Measurements from ENCODE around the gene IL25. TPM values are rescaled to one million over a fixed set of nuclear protein-coding genes. Genes with fewer than 3 reads are reported as not detected.

The IL25 gene
- total and polyA plus RNA-seq, 2 of the 13 experiments (the other 11 are each of a cell fraction or from before 2014, with no cell fraction given) = not detected

DNA sequence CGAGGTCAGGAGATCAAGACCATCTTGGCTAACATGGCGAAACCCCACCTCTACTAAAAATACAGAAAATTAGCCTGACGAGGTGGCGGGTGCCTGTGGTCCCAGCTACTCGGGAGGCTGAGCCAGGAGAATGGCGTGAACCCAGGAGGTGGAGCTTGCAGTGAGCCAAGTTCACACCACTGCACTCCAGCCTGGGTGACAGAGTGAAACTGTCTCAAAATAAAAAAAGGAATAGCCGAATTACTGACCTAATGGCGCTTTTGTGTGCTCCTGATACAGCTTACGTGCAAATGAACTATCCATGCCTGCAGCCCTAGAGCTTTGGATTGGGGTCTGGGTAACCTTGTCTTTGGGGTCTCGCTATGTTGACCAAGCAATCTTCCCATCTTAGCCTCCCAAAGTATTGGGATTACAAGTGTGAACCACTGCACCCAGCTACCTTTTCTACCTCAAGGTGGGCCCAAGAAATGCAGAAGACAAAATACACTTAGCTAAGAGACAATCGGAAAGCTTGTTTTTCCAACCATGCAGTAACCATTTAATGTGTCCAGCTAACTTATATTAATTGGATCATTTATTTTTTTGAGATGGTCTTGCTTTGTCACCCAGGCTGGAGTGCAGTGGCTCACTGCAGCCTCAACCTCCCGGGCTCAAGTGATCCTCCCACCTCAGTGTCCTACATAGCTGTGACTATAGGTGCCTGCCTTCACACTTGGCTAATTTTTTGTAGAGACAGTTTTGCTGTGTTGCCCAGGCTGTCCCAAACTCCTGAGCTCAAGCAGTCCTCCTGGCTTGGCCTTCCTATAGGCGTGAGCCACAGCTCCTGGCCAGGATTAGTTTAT lies 45.9 kb upstream of the IL25 start (continued):
- TF ChIP-seq, protein P1, sequence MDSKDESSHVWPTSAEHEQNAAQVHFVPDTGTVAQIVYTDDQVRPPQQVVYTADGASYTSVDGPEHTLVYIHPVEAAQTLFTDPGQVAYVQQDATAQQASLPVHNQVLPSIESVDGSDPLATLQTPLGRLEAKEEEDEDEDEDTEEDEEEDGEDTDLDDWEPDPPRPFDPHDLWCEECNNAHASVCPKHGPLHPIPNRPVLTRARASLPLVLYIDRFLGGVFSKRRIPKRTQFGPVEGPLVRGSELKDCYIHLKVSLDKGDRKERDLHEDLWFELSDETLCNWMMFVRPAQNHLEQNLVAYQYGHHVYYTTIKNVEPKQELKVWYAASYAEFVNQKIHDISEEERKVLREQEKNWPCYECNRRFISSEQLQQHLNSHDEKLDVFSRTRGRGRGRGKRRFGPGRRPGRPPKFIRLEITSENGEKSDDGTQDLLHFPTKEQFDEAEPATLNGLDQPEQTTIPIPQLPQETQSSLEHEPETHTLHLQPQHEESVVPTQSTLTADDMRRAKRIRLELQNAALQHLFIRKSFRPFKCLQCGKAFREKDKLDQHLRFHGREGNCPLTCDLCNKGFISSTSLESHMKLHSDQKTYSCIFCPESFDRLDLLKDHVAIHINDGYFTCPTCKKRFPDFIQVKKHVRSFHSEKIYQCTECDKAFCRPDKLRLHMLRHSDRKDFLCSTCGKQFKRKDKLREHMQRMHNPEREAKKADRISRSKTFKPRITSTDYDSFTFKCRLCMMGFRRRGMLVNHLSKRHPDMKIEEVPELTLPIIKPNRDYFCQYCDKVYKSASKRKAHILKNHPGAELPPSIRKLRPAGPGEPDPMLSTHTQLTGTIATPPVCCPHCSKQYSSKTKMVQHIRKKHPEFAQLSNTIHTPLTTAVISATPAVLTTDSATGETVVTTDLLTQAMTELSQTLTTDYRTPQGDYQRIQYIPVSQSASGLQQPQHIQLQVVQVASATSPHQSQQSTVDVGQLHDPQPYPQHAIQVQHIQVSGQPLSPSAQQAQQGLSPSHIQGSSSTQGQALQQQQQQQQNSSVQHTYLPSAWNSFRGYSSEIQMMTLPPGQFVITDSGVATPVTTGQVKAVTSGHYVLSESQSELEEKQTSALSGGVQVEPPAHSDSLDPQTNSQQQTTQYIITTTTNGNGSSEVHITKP (CRISPR knock-in tag; IDR thresholded peaks at IDR 0.05; ENCODE audit: low read depth) = no peak; the same call in 1 of the 2 replicates
- TF ChIP-seq NR3C1 (CRISPR knock-in tag; IDR thresholded peaks at IDR 0.05) (no peak), SP5 (CRISPR knock-in tag; IDR thresholded peaks at IDR 0.05; ENCODE audit: borderline replicate concordance, low read depth) (0 out of 2 replicates have a peak, but pooled peaks have one; percentile 8), ZNF282 (IDR thresholded peaks at IDR 0.05; ENCODE audit: partially characterized antibody) (no peak), POGZ (CRISPR knock-in tag; IDR thresholded peaks at IDR 0.05) (no peak), BRCA1 (CRISPR knock-in tag; IDR thresholded peaks at IDR 0.05) (no peak), ZNF660 (CRISPR knock-in tag; IDR thresholded peaks at IDR 0.05; ENCODE audit: borderline replicate concordance, low read depth) (no peak), NR2F1 (CRISPR knock-in tag; IDR thresholded peaks at IDR 0.05) (0 out of 4 replicates have a peak, but pooled peaks of 1 of the 2 experiments have one; percentile 27), SP2 (CRISPR knock-in tag; IDR thresholded peaks at IDR 0.05) (no peak), JUNB (CRISPR knock-in tag; IDR thresholded peaks at IDR 0.05; ENCODE audit: borderline replicate concordance) (no peak), ZNF331 (CRISPR knock-in tag; IDR thresholded peaks at IDR 0.05) (0 out of 2 replicates have a peak, but pooled peaks have one; percentile 22), SOX6 (IDR thresholded peaks at IDR 0.05) (no peak), SOX6 (CRISPR knock-in tag; IDR thresholded peaks at IDR 0.05) (peak; percentile 47), ZNF780A (CRISPR knock-in tag; IDR thresholded peaks at IDR 0.05) (no peak), GFI1 (CRISPR knock-in tag; IDR thresholded peaks at IDR 0.05; ENCODE audit: borderline replicate concordance) (no peak), ZFP41 (CRISPR knock-in tag; IDR thresholded peaks at IDR 0.05; ENCODE audit: borderline replicate concordance) (no peak)
- TF ChIP-seq, protein P2, sequence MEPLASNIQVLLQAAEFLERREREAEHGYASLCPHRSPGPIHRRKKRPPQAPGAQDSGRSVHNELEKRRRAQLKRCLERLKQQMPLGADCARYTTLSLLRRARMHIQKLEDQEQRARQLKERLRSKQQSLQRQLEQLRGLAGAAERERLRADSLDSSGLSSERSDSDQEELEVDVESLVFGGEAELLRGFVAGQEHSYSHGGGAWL (CRISPR knock-in tag; IDR thresholded peaks at IDR 0.05) = 0 out of 2 replicates have a peak, but pooled peaks have one; percentile 50
- TF ChIP-seq, protein P3, sequence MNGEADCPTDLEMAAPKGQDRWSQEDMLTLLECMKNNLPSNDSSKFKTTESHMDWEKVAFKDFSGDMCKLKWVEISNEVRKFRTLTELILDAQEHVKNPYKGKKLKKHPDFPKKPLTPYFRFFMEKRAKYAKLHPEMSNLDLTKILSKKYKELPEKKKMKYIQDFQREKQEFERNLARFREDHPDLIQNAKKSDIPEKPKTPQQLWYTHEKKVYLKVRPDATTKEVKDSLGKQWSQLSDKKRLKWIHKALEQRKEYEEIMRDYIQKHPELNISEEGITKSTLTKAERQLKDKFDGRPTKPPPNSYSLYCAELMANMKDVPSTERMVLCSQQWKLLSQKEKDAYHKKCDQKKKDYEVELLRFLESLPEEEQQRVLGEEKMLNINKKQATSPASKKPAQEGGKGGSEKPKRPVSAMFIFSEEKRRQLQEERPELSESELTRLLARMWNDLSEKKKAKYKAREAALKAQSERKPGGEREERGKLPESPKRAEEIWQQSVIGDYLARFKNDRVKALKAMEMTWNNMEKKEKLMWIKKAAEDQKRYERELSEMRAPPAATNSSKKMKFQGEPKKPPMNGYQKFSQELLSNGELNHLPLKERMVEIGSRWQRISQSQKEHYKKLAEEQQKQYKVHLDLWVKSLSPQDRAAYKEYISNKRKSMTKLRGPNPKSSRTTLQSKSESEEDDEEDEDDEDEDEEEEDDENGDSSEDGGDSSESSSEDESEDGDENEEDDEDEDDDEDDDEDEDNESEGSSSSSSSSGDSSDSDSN (CRISPR knock-in tag; IDR thresholded peaks at IDR 0.05) = no peak
- TF ChIP-seq, protein P4, sequence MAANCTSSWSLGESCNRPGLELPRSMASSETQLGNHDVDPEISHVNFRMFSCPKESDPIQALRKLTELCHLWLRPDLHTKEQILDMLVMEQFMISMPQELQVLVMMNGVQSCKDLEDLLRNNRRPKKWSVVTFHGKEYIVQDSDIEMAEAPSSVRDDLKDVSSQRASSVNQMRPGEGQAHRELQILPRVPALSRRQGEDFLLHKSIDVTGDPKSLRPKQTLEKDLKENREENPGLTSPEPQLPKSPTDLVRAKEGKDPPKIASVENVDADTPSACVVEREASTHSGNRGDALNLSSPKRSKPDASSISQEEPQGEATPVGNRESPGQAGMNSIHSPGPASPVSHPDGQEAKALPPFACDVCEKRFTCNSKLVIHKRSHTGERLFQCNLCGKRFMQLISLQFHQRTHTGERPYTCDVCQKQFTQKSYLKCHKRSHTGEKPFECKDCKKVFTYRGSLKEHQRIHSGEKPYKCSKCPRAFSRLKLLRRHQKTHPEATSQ (CRISPR knock-in tag; IDR thresholded peaks at IDR 0.05; ENCODE audit: borderline replicate concordance) = no peak
- TF ChIP-seq, protein P5, sequence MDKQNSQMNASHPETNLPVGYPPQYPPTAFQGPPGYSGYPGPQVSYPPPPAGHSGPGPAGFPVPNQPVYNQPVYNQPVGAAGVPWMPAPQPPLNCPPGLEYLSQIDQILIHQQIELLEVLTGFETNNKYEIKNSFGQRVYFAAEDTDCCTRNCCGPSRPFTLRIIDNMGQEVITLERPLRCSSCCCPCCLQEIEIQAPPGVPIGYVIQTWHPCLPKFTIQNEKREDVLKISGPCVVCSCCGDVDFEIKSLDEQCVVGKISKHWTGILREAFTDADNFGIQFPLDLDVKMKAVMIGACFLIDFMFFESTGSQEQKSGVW (CRISPR knock-in tag; IDR thresholded peaks at IDR 0.05; ENCODE audit: borderline replicate concordance) = no peak

Data from HepG2 (cell line).